Ovary (tissue), 9 donors: ENCODE data around the gene SEMA6B. TPM values are rescaled to one million over a fixed set of nuclear protein-coding genes. Genes with fewer than 3 reads are reported as not detected.

Experiments used
- DNase-seq, 5 donors: peaks; one replicate each; pipeline ENCODE4 v3.0.0-alpha.2; 2019 to 2020
- H3K27ac ChIP-seq, 2 donors: fragments of 200-600 bp; one replicate each; pipeline versions ENCODE4 v1.5.1 to v1.8.0; 2019 to 2022
- H3K27me3 ChIP-seq: fragments of 200-600 bp; one replicate; pipeline ENCODE4 v1.8.0; 2022
- H3K36me3 ChIP-seq: fragments of 200-600 bp; sonication (generic); one replicate; pipeline ENCODE4 v1.5.1; 2019
- H3K4me1 ChIP-seq: one replicate; pipeline ENCODE4 v1.8.1; 2013; ENCODE audit warnings: mild to moderate bottlenecking, moderate library complexity; ENCODE audit not compliant: insufficient read depth
- H3K4me3 ChIP-seq: fragments of 200-600 bp; sonication (generic); one replicate; pipeline ENCODE4 v1.5.1; 2017
- H3K9me3 ChIP-seq, 2 donors: fragments of 200-600 bp in 1 of 2; sonication (generic) in 1 of 2; one replicate each; pipeline versions ENCODE4 v1.5.1 to v1.8.1; 2013 to 2019; ENCODE audit warnings: mild to moderate bottlenecking in 1 of 2, moderate library complexity in 1 of 2
- CTCF ChIP-seq, 3 donors: fragments of 450-650 bp in 2 of 3; fragments of 200-600 bp in 1 of 3; IDR thresholded peaks; one replicate each; pipeline versions ENCODE4 v1.5.1 to v1.8.0; 2016 to 2022; ENCODE audit warnings: antibody characterized with exemption in 3 of 3, mild to moderate bottlenecking in 1 of 3
- EP300 ChIP-seq: sonication (generic); formaldehyde crosslinking; IDR thresholded peaks from one replicate; pipeline ENCODE4 v1.6.1; 2017; ENCODE audit warnings: antibody characterized with exemption
- POLR2A ChIP-seq: fragments of 450-650 bp; IDR thresholded peaks from one replicate; pipeline ENCODE4 v1.6.1; 2017; ENCODE audit warnings: antibody characterized with exemption, mild to moderate bottlenecking, moderate library complexity
- WGBS, 3 donors: extraction: QIAGEN DNeasy Blood & Tissue Kit in 1 of 3; methylation state at CpG; one replicate each; pipeline versions ENCODE4 v1.1.5 to v1.1.7; 2013 to 2017; 5-methylcytosine and 5-hydroxymethylcytosine counted together
- intact Hi-C, 4 donors: fragments of 100-400 bp; cut with DNase I; formaldehyde crosslinking; loops; one replicate each; pipeline versions ENCODE4 v1.11.0 to v1.15.1; 2022 to 2023
- polyA plus RNA-seq, 2 donors: library from polyadenylated mRNA; stranded (reverse); fragments of 200-250 nt in 1 of 2; fragments of 350-450 nt in 1 of 2; fragmentation: Illumina TruSeq in 1 of 2; extraction: RNeasy Lipid Tissue Mini Kit (QIAGEN cat#74804) in 1 of 2; gene quantifications; one replicate each; pipeline ENCODE4 v1.2.3, GENCODE V29; 2013 to 2014
- total RNA-seq, 7 donors: library from RNA; depleted of rRNA in 2 of 7; stranded (reverse); fragments of >200 nt in 2 of 7; fragmentation: NEBNext Ultra II Directional in 3 of 7; extraction: Animal tissue kit (Norgen Biotek cat#: 25700) in 3 of 7; gene quantifications; one replicate each; pipeline versions ENCODE4 v1.1.0 to v1.2.4, GENCODE V29; 2016 to 2023
- donor health status: DM: no; HTN: no; CAD: no; lungs with moderate emphysema.
- donor health status: DM: no; HTN: no; CAD: no.
- donor health status: Bipolar disorder and iron deficiency.
- donor health status: DM: yes; HTN: yes; CAD: no.
- donor health status: DM: no; HTN: no; CAD: no.
- donor health status: DM: yes; HTN: yes; CAD: no.

Gene SEMA6B
- total and polyA plus RNA-seq, 9 donors, result 0.77 to 9.7 (median 5.5) TPM

- no peak overlapping the region for H3K4me3 ChIP-seq
- no peaks in the 10 kb centered on the region for H3K9me3 ChIP-seq
- no peaks in the 10 kb centered on the region for H3K36me3 ChIP-seq
- intact Hi-C loops, result loop anchor here in 1 of 4 donors (10.0 kb wide), 1 partner anchor 213 kb away; no protein-coding TSS in a partner anchor
- DNase-seq, result no peak
- no peaks in the 10 kb centered on the region for H3K27me3 ChIP-seq
- peaks cover 5% of the 10 kb centered on the region for H3K4me1 ChIP-seq
- WGBS, 3 donors, result 29 to 34% (median 32%) methylated on average over 20 to 22 of the region's 22 CpGs
- TF ChIP-seq CTCF (IDR thresholded peaks at IDR 0.05), result no peak
- TF ChIP-seq EP300, result no peak
- no peak for TF ChIP-seq POLR2A
- no peak overlapping the region for H3K27ac ChIP-seq
Measured at GRCh38 chr19:4571305-4571917, 11.9 kb upstream of the SEMA6B start.

GRCh38 chr19:4570916-4571304, 11.4 kb upstream of the SEMA6B start:
- WGBS, 3 donors, result 88 to 93% (median 91%) methylated on average over 5 of the region's 5 CpGs
- Histone ChIP-seq H3K9me3 (no peaks in the 10 kb centered on the region), H3K36me3 (no peaks in the 10 kb centered on the region), H3K27ac (no peak overlapping the region), H3K4me1 (peaks cover 5% of the 10 kb centered on the region), H3K4me3 (no peak overlapping the region), H3K27me3 (no peaks in the 10 kb centered on the region)
- intact Hi-C loops, result loop anchor here in 1 of 4 donors (10.0 kb wide), 1 partner anchor 214 kb away; no protein-coding TSS in a partner anchor
- DNase-seq, result no peak
- no peak for TF ChIP-seq CTCF (IDR thresholded peaks at IDR 0.05)
- TF ChIP-seq EP300, result no peak
- no peak for TF ChIP-seq POLR2A

GRCh38 chr19:4570402-4570801, 10.9 kb upstream of the SEMA6B start:
- no peaks in the 10 kb centered on the region for H3K36me3 ChIP-seq
- peaks cover 3% of the 10 kb centered on the region for H3K4me1 ChIP-seq
- no peak overlapping the region for H3K4me3 ChIP-seq
- intact Hi-C loops, result loop anchor here in 1 of 4 donors (10.0 kb wide), 1 partner anchor 214 kb away; no protein-coding TSS in a partner anchor
- no peak for DNase-seq
- H3K27me3 ChIP-seq, result no peaks in the 10 kb centered on the region
- WGBS, 3 donors, result 73 to 85% (median 77%) methylated on average over 11 of the region's 11 CpGs
- no peak for TF ChIP-seq POLR2A
- TF ChIP-seq CTCF (IDR thresholded peaks at IDR 0.05), result no peak
- TF ChIP-seq EP300, result no peak
- no peak overlapping the region for H3K27ac ChIP-seq
- H3K9me3 ChIP-seq, result no peaks in the 10 kb centered on the region

GRCh38 chr19:4568886-4569285, 9.4 kb upstream of the SEMA6B start:
- H3K4me1 ChIP-seq, result no peaks in the 10 kb centered on the region
- intact Hi-C loops, result no loop called here
- no peak overlapping the region for H3K4me3 ChIP-seq
- H3K9me3 ChIP-seq, result no peaks in the 10 kb centered on the region
- whole genome bisulfite sequencing, 3 donors, result 75 to 84% (median 79%) methylated on average over 7 of the region's 7 CpGs
- no peaks in the 10 kb centered on the region for H3K36me3 ChIP-seq
- no peak for TF ChIP-seq POLR2A
- no peak overlapping the region for H3K27ac ChIP-seq
- no peak for DNase-seq
- H3K27me3 ChIP-seq, result no peaks in the 10 kb centered on the region

GRCh38 chr19:4567584-4568071, 8.1 kb upstream of the SEMA6B start:
- no peak overlapping the region for H3K27ac ChIP-seq
- TF ChIP-seq CTCF (IDR thresholded peaks at IDR 0.05), result peak in 2 of 3 donors; percentile 28 to 38
- TF ChIP-seq EP300, result no peak
- no peak for TF ChIP-seq POLR2A
- DNase-seq, result peak in 3 of 5 donors; percentile 53 to 70 (median 62)
- no peaks in the 10 kb centered on the region for H3K36me3 ChIP-seq
- WGBS, 3 donors, result 36 to 52% (median 44%) methylated on average over 14 of the region's 14 CpGs
- intact Hi-C loops, result no loop called here
- H3K4me3 ChIP-seq, result no peak overlapping the region
- no peaks in the 10 kb centered on the region for H3K27me3 ChIP-seq
- no peaks in the 10 kb centered on the region for H3K4me1 ChIP-seq
- H3K9me3 ChIP-seq, result no peaks in the 10 kb centered on the region
